Endodermal cell (in vitro differentiated cells): ENCODE results near the gene KCNIP4. TPM values are rescaled to one million over a fixed set of nuclear protein-coding genes. Genes with fewer than 3 reads are reported as not detected.

ENCODE experiments used
- DNase-seq: peaks from one replicate; pipeline ENCODE4 v3.0.0-alpha.2; 2017
- H3K27ac ChIP-seq: 2 replicates; pipeline ENCODE4 v1.5.1; 2013; ENCODE audit warnings: mild to moderate bottlenecking, low read depth, low read length, moderate library complexity
- H3K27me3 ChIP-seq: 2 replicates; pipeline ENCODE4 v1.6.1; 2013; ENCODE audit warnings: mild to moderate bottlenecking, low read length, moderate library complexity; ENCODE audit not compliant: insufficient read depth, control insufficient read depth, poor library complexity, severe bottlenecking
- H3K36me3 ChIP-seq: 2 replicates; pipeline ENCODE4 v1.7.0; 2013; ENCODE audit warnings: mild to moderate bottlenecking, low read length, moderate library complexity; ENCODE audit not compliant: control insufficient read depth, insufficient read depth
- H3K4me1 ChIP-seq: one replicate; pipeline ENCODE4 v1.7.0; 2013; ENCODE audit warnings: low read length; ENCODE audit not compliant: control insufficient read depth, insufficient read depth
- H3K4me3 ChIP-seq: 2 replicates; pipeline ENCODE4 v1.5.1; 2013; ENCODE audit warnings: mild to moderate bottlenecking, low read length, moderate library complexity
- H3K9ac ChIP-seq: 2 replicates; pipeline ENCODE4 v1.6.1; 2013; ENCODE audit warnings: mild to moderate bottlenecking, low read length, moderate library complexity; ENCODE audit not compliant: poor library complexity, severe bottlenecking; ENCODE audit errors: extremely low read depth
- H3K9me3 ChIP-seq: 2 replicates; pipeline ENCODE4 v1.6.1; 2013; ENCODE audit warnings: mild to moderate bottlenecking, low read length, moderate library complexity; ENCODE audit not compliant: control insufficient read depth
- H3K27ac Mint-ChIP-seq: 2 replicates; pipeline ENCODE4 v1.8.0; 2020; ENCODE audit warnings: mixed read lengths
- H3K27me3 Mint-ChIP-seq: 2 replicates; pipeline ENCODE4 v1.8.0; 2021; ENCODE audit warnings: mild to moderate bottlenecking, mixed read lengths; ENCODE audit not compliant: insufficient read depth
- H3K36me3 Mint-ChIP-seq: 2 replicates; pipeline ENCODE4 v1.8.0; 2020; ENCODE audit warnings: low read depth, mixed read lengths
- H3K4me1 Mint-ChIP-seq: 2 replicates; pipeline ENCODE4 v1.8.0; 2020; ENCODE audit warnings: mixed read lengths
- H3K4me3 Mint-ChIP-seq: 2 replicates; pipeline ENCODE4 v1.8.0; 2020; ENCODE audit warnings: mild to moderate bottlenecking, moderate library complexity, mixed read lengths
- H3K9me3 Mint-ChIP-seq: 2 replicates; pipeline ENCODE4 v1.8.0; 2020; ENCODE audit warnings: mild to moderate bottlenecking, mixed read lengths
- WGBS, 2 experiments: methylation state at CpG; one replicate each; pipeline versions ENCODE4 v1.1.5 to v1.1.7; 2013; ENCODE audit warnings: missing lambda C conversion rate in 2 of 2, mixed read lengths in 1 of 2; ENCODE audit not compliant: insufficient coverage in 1 of 2, insufficient read length in 1 of 2; 5-methylcytosine and 5-hydroxymethylcytosine counted together
- total RNA-seq, 2 donors: library from RNA; stranded (reverse); fragmentation: NEBNext Ultra II Directional in 1 of 2; extraction: Animal tissue kit (Norgen Biotek cat#: 25700) in 1 of 2; gene quantifications; 2 replicates in 1 of 2; 3 replicates in 1 of 2; pipeline ENCODE4 v1.2.1, GENCODE V29; 2021
- TF ChIP-seq, protein P1 (sequence below): fragments of 200-600 bp; sonication (generic); conservative IDR thresholded peaks from 2 replicates; pipeline ENCODE4 v1.5.0; 2021; ENCODE audit warnings: antibody characterized with exemption, mild to moderate bottlenecking

The KCNIP4 gene
- total RNA-seq, 2 donors from 2014 or later = not detected

DNA sequence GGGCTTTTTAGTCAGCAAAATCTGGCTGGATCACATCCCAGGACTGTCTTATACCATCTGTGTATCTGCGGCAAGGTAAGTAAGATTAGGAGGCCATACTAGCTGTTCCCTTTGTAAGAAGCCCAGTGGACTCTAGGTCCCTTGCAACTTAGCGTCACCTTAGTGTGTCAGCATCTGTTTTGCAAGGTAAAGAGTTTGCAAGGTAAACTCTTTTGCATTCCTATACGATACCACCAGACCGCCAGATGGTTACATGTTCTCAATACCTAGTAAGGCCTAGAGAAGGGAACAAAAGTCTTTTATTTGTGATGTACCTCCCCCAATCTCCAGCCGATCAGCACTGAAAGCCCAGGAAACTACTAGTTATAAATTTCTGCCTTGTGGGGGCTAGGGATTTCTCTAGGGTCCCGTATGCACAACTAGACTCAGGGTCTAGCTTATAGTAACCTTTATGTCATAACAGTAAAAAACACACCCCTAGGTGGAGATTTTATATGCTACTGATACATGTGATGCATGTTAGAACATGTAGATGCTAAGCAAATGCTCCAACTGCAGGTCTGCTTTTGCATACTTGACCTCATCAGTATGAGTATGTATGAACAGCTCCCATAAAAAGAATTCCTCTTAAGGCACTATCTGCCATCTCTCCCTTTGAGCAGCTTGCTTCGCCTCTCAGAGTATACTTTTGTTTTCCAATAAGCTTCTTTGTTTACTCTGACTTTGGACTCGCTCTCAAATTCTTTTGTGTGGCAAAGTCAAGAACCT is 78.4 kb downstream of the KCNIP4 start:
- Histone ChIP-seq H3K27ac (no peak overlapping the region), H3K4me3 (no peak overlapping the region), H3K9me3 (no peaks in the 10 kb centered on the region), H3K27me3 (no peaks in the 10 kb centered on the region), H3K4me1 (no peaks in the 10 kb centered on the region), H3K36me3 (no peaks in the 10 kb centered on the region), H3K9ac (no peak overlapping the region)
- TF ChIP-seq, protein P1, sequence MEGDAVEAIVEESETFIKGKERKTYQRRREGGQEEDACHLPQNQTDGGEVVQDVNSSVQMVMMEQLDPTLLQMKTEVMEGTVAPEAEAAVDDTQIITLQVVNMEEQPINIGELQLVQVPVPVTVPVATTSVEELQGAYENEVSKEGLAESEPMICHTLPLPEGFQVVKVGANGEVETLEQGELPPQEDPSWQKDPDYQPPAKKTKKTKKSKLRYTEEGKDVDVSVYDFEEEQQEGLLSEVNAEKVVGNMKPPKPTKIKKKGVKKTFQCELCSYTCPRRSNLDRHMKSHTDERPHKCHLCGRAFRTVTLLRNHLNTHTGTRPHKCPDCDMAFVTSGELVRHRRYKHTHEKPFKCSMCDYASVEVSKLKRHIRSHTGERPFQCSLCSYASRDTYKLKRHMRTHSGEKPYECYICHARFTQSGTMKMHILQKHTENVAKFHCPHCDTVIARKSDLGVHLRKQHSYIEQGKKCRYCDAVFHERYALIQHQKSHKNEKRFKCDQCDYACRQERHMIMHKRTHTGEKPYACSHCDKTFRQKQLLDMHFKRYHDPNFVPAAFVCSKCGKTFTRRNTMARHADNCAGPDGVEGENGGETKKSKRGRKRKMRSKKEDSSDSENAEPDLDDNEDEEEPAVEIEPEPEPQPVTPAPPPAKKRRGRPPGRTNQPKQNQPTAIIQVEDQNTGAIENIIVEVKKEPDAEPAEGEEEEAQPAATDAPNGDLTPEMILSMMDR = no peak
- Mint-ChIP-seq H3K36me3 (no peaks in the 10 kb centered on the region), H3K4me3 (no peak overlapping the region), H3K27ac (no peak overlapping the region), H3K4me1 (peaks cover 3% of the 10 kb centered on the region), H3K27me3 (no peaks in the 10 kb centered on the region), H3K9me3 (no peaks in the 10 kb centered on the region)
- WGBS, 2 experiments = 87 to 96% methylated on average over 4 to 8 of the region's 8 CpGs
- DNase-seq = no peak

DNA sequence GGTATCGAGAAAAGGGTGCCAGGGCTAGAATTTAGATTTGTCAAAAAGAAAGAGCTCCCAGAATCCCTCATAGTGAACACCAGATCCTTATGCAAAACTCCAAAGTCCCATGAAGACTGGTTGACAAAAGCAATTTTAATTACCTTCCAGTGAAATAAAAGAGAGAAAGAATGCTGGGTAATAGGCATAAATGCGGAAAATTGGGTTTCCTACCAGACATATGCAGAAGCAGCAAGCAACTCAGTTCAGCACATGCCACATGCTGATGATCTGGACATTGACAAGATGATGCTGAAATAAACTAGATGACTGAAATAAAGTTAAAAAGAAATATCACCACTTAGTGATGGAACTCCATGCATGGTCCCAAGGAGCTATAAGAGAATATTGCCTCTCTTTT is 83.9 kb downstream of the KCNIP4 start:
- Mint-ChIP-seq H3K4me3 (no peak overlapping the region), H3K4me1 (peaks cover 4% of the 10 kb centered on the region), H3K27ac (no peak overlapping the region), H3K27me3 (no peaks in the 10 kb centered on the region), H3K36me3 (no peaks in the 10 kb centered on the region), H3K9me3 (peaks cover 2% of the 10 kb centered on the region)
- no peak overlapping the region for H3K9ac ChIP-seq
- no peak overlapping the region for H3K27ac ChIP-seq
- H3K4me3 ChIP-seq = no peak overlapping the region
- no peaks in the 10 kb centered on the region for H3K27me3 ChIP-seq
- no peaks in the 10 kb centered on the region for H3K4me1 ChIP-seq
- 97 to 100% methylated on average over 1 to 2 of the region's 2 CpGs for WGBS, 2 experiments
- DNase-seq = no peak
- TF ChIP-seq, protein P1 = no peak
- no peaks in the 10 kb centered on the region for H3K36me3 ChIP-seq
- no peaks in the 10 kb centered on the region for H3K9me3 ChIP-seq

DNA sequence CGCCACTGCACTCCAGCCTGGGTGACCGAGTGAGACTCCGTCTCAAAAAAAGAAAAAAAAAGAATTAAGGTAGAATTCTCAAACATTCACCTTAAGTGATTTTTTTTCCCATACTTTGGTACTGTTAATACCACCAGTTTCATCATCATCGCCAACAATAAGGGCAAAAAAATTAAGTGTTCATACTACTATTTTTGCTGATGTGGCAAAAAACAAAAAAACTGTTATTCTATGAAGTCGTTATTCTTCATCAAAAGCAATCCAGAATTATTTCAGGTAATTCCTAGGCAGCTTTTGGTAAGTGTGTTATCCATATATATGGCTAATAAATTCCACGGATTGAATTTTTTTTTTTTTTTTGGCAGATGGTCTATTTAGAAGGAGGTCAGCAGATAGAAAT is 85.7 kb downstream of the KCNIP4 start:
- 100% methylated on average over 1 to 6 of the region's 6 CpGs for WGBS, 2 experiments
- Histone ChIP-seq H3K9me3 (no peaks in the 10 kb centered on the region), H3K4me1 (no peaks in the 10 kb centered on the region), H3K4me3 (no peak overlapping the region), H3K9ac (no peak overlapping the region), H3K27me3 (no peaks in the 10 kb centered on the region), H3K36me3 (no peaks in the 10 kb centered on the region), H3K27ac (no peak overlapping the region)
- no peak for DNase-seq
- Mint-ChIP-seq H3K27ac (no peak overlapping the region), H3K4me1 (peaks cover 4% of the 10 kb centered on the region), H3K4me3 (no peak overlapping the region), H3K27me3 (no peaks in the 10 kb centered on the region), H3K9me3 (peaks cover 6% of the 10 kb centered on the region), H3K36me3 (no peaks in the 10 kb centered on the region)
- TF ChIP-seq, protein P1 = no peak
